K562 (cell line): ENCODE data around the gene ITGA6. TPM values are rescaled to one million over a fixed set of nuclear protein-coding genes. Genes with fewer than 3 reads are reported as not detected.

Experiments used
- ATAC-seq: fragments of 200-7000 bp; cut with Tn5 transposase; 3 replicates; pipeline ENCODE4 v1.9.1; 2020; ENCODE audit warnings: moderate library complexity
- BruUV-seq: library from RNA; stranded (reverse); fragments of 400-500 nt; replicated peaks from 2 replicates; lab custom pipeline; 2021; lab: Mats Ljungman, UMichigan
- CTCF ChIA-PET: fragments of 300-600 bp; formaldehyde crosslinking; extraction: SDS; loops from one replicate; lab custom pipeline; 2021; ENCODE audit warnings: low intra/inter-chr PET ratio; lab: Yijun Ruan, JAX
- POLR2A ChIA-PET: fragments of 300-600, 350-650 bp; sonication (Branson Sonifier 250); formaldehyde crosslinking; extraction: SDS; loops from one replicate; lab custom pipeline; 2021; ENCODE audit warnings: antibody characterized with exemption, inconsistent platforms; lab: Yijun Ruan, JAX
- DNase-seq, 4 experiments: peaks; one replicate each; pipeline versions ENCODE4 v3.0.0 to v3.0.0-alpha.2; 2011 to 2018; ENCODE audit warnings: low spot score in 3 of 4, mixed read lengths in 3 of 4; ENCODE audit errors: extremely low read depth in 1 of 4
- FAIRE-seq: peaks from 2 replicates; lab custom pipeline; 2011; peaks lifted over from hg19 to GRCh38; lab: Jason Lieb, UNC
- H2AFZ ChIP-seq: 2 replicates; pipeline ENCODE4 v1.6.0; 2011; ENCODE audit warnings: low read depth, low read length, control low read depth, inconsistent platforms
- H3K27ac ChIP-seq: fragments of 200-600 bp; 3 replicates; pipeline ENCODE4 v1.8.0; 2011; ENCODE audit warnings: low read depth, mild to moderate bottlenecking, control low read depth, inconsistent platforms, low read length, moderate library complexity, mixed read lengths; ENCODE audit errors: extremely low read depth
- H3K27me3 ChIP-seq, 2 experiments: fragments of 300-600 bp in 1 of 2; 2 replicates in 1 of 2; 3 replicates in 1 of 2; pipeline versions ENCODE4 v1.6.0 to v1.8.0; 2011; ENCODE audit warnings: inconsistent platforms in 2 of 2, low read length in 2 of 2, mild to moderate bottlenecking in 1 of 2, mixed read lengths in 1 of 2, moderate library complexity in 1 of 2; ENCODE audit not compliant: control insufficient read depth in 2 of 2, insufficient read depth in 2 of 2
- H3K36me3 ChIP-seq: fragments of 300-600 bp; 3 replicates; pipeline ENCODE4 v1.8.0; 2011; ENCODE audit warnings: mild to moderate bottlenecking, low read length, inconsistent platforms; ENCODE audit not compliant: control insufficient read depth, insufficient read depth
- H3K4me1 ChIP-seq, 2 experiments: fragments of 200-600 bp in 1 of 2; replicated peaks in 1 of 2; 2 replicates in 1 of 2; 3 replicates in 1 of 2; pipeline versions ENCODE4 v1.5.1 to v1.8.0; 2011; ENCODE audit warnings: inconsistent platforms in 2 of 2, low read length in 2 of 2, mild to moderate bottlenecking in 1 of 2, mixed read lengths in 1 of 2, moderate library complexity in 1 of 2; ENCODE audit not compliant: control insufficient read depth in 2 of 2, insufficient read depth in 2 of 2
- H3K4me2 ChIP-seq: 2 replicates; pipeline ENCODE4 v1.6.1; 2011; ENCODE audit warnings: low read length, control low read depth, inconsistent platforms, mixed read lengths; ENCODE audit not compliant: insufficient read depth
- H3K4me3 ChIP-seq: fragments of 200-600 bp; sonication (generic), shearing (Covaris generic); 2 replicates; pipeline ENCODE4 v1.5.1; 2016; ENCODE audit warnings: control low read depth, inconsistent platforms
- H3K79me2 ChIP-seq: fragments of 200-600 bp; 3 replicates; pipeline ENCODE4 v1.8.0; 2011; ENCODE audit warnings: low read length, inconsistent platforms; ENCODE audit not compliant: control insufficient read depth, insufficient read depth
- H3K9ac ChIP-seq, 2 experiments: 2 replicates each; pipeline versions ENCODE4 v1.6.0 to v1.6.1; 2011; ENCODE audit warnings: low read depth in 2 of 2, low read length in 2 of 2, control low read depth in 1 of 2, inconsistent platforms in 1 of 2, mild to moderate bottlenecking in 1 of 2, mixed read lengths in 1 of 2; ENCODE audit not compliant: insufficient read depth in 1 of 2
- H3K9me1 ChIP-seq: one replicate; pipeline ENCODE4 v1.6.0; 2011; ENCODE audit warnings: inconsistent platforms, mild to moderate bottlenecking, low read length, moderate library complexity; ENCODE audit not compliant: control insufficient read depth, insufficient read depth
- H3K9me3 ChIP-seq: replicated peaks from 2 replicates; pipeline ENCODE4 v1.5.1; 2011; ENCODE audit warnings: low read depth, low read length, inconsistent platforms; ENCODE audit not compliant: control insufficient read depth, insufficient read depth
- H4K20me1 ChIP-seq: replicated peaks from 2 replicates; pipeline ENCODE4 v1.6.1; 2011; ENCODE audit warnings: low read length, inconsistent platforms, mixed read lengths; ENCODE audit not compliant: control insufficient read depth, insufficient read depth
- RAD21 ChIP-seq, 2 experiments: fragments of 250-450 bp in 1 of 2; fragments of 450-650 bp in 1 of 2; sonication (Bioruptor Pico) in 1 of 2; formaldehyde crosslinking in 1 of 2; IDR thresholded peaks in 1 of 2; conservative IDR thresholded peaks in 1 of 2; 2 replicates each; pipeline versions ENCODE4 v1.4.0 to v1.8.0; 2020 to 2022; ENCODE audit warnings: mild to moderate bottlenecking in 2 of 2, moderate library complexity in 1 of 2
- ZNF644 ChIP-seq: fragments of 200-800 bp; sonication (Bioruptor generic); IDR thresholded peaks from 2 replicates; pipeline ENCODE4 v1.6.1; 2016; ENCODE audit warnings: low read depth, missing genetic modification characterization, missing compliant biosample characterization
- whole genome bisulfite sequencing: fragments of 100-300 bp; shearing (Covaris generic); methylation state at CpG from one replicate; pipeline ENCODE4 v1.1.6; 2016; ENCODE audit warnings: low coverage, mixed read lengths; ENCODE audit not compliant: insufficient coverage; ENCODE audit errors: missing lambda C conversion rate; 5-methylcytosine and 5-hydroxymethylcytosine counted together
- in situ Hi-C: fragments of 300-500 bp; cut with MboI; formaldehyde crosslinking; loops from 4 replicates; pipeline ENCODE4 v1.15.0; 2018; ENCODE audit warnings: inconsistent platforms, mixed read lengths
- intact Hi-C: fragments of 100-400 bp; cut with micrococcal nuclease; formaldehyde crosslinking; loops from 2 replicates; pipeline ENCODE4 v1.14.2; 2022
- polyA plus RNA-seq, 8 experiments: library from polyadenylated mRNA; depleted of rRNA in 4 of 8; stranded (reverse) in 5 of 8; unstranded in 3 of 8; fragments of >200 nt; fragmentation: Nextera tagmentation in 2 of 8; fragmentation: Illumina TruSeq in 1 of 8; extraction: Ambion mirVana in 2 of 8; extraction: Trizol in 1 of 8; gene quantifications; 2 replicates each; pipeline versions ENCODE4 v1.2.1 to v1.2.3, GENCODE V29; 2011 to 2014; ENCODE audit warnings: inconsistent platforms in 1 of 8, missing spikeins in 1 of 8
- total RNA-seq, 7 experiments: library from RNA; depleted of rRNA in 6 of 7; stranded (reverse); fragments of >200 nt in 6 of 7; fragmentation: Illumina TruSeq in 2 of 7; extraction: Trizol in 2 of 7; gene quantifications; 2 replicates each; pipeline versions ENCODE4 v1.2.1 to v1.2.3, GENCODE V29; 2011 to 2021; ENCODE audit warnings: low replicate concordance in 1 of 7
- TF ChIP-seq, protein P1 (sequence below), 2 experiments: fragments of 450-650 bp; formaldehyde crosslinking in 1 of 2; IDR thresholded peaks; 2 replicates each; pipeline versions ENCODE4 v1.4.0 to v1.6.1; 2014 to 2020; ENCODE audit warnings: mild to moderate bottlenecking in 2 of 2, borderline replicate concordance in 1 of 2, low read depth in 1 of 2
- TF ChIP-seq, protein P2 (sequence below), 3 experiments: IDR thresholded peaks in 2 of 3; conservative IDR thresholded peaks in 1 of 3; 2 replicates each; pipeline ENCODE4 v1.5.1; 2011 to 2012; ENCODE audit warnings: low read length in 3 of 3, mild to moderate bottlenecking in 3 of 3, control low read depth in 2 of 3, improper control_type of control experiment in 1 of 3, inconsistent platforms in 1 of 3, low read depth in 1 of 3, mixed read lengths in 1 of 3, moderate library complexity in 1 of 3; ENCODE audit not compliant: insufficient read depth in 2 of 3

ITGA6 gene
- total and polyA plus RNA-seq, 9 of the 15 experiments (the other 6 are each of a cell fraction or from before 2014, with no cell fraction given): 0.01 to 0.29 (median 0.05) TPM; not detected in 5

DNA sequence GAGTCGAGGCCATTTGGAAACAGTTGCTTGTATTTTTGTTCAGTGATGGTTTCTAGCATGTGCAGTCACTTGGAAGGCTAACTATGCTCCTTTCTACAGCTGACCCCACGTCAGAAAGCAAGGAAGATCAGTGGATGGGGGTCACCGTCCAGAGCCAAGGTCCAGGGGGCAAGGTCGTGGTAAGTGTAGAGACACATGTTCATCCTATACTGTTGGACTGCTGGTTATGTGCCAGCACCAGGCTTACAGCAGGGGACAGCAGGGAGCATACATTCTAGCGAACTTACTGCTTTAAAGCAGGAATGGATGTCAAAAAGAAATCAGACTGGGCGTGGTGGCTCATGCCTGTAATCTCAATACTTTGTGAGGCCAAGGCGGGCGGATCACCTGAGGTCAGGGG is 40.0 kb downstream of the ITGA6 start:
- H3K9me3 ChIP-seq: no peaks in the 10 kb centered on the region
- H3K4me1 ChIP-seq: no peaks in the 10 kb centered on the region
- peak; percentile 39 to 66; a peak in 3 of 4 replicates for TF ChIP-seq RAD21 (CRISPR knock-in tag; conservative IDR thresholded peaks at IDR 0.05 in 1 of 2, IDR thresholded peaks at IDR 0.05 in 1 of 2)
- TF ChIP-seq, protein P1, sequence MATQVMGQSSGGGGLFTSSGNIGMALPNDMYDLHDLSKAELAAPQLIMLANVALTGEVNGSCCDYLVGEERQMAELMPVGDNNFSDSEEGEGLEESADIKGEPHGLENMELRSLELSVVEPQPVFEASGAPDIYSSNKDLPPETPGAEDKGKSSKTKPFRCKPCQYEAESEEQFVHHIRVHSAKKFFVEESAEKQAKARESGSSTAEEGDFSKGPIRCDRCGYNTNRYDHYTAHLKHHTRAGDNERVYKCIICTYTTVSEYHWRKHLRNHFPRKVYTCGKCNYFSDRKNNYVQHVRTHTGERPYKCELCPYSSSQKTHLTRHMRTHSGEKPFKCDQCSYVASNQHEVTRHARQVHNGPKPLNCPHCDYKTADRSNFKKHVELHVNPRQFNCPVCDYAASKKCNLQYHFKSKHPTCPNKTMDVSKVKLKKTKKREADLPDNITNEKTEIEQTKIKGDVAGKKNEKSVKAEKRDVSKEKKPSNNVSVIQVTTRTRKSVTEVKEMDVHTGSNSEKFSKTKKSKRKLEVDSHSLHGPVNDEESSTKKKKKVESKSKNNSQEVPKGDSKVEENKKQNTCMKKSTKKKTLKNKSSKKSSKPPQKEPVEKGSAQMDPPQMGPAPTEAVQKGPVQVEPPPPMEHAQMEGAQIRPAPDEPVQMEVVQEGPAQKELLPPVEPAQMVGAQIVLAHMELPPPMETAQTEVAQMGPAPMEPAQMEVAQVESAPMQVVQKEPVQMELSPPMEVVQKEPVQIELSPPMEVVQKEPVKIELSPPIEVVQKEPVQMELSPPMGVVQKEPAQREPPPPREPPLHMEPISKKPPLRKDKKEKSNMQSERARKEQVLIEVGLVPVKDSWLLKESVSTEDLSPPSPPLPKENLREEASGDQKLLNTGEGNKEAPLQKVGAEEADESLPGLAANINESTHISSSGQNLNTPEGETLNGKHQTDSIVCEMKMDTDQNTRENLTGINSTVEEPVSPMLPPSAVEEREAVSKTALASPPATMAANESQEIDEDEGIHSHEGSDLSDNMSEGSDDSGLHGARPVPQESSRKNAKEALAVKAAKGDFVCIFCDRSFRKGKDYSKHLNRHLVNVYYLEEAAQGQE (IDR thresholded peaks at IDR 0.05; ENCODE audit: borderline replicate concordance): peak; percentile 30; the same call in 1 of the 2 replicates
- TF ChIP-seq, protein P1 (CRISPR knock-in tag; IDR thresholded peaks at IDR 0.05; ENCODE audit: low read depth): no peak
- TF ChIP-seq ZNF644 (tag): no peak
- TF ChIP-seq, protein P2, sequence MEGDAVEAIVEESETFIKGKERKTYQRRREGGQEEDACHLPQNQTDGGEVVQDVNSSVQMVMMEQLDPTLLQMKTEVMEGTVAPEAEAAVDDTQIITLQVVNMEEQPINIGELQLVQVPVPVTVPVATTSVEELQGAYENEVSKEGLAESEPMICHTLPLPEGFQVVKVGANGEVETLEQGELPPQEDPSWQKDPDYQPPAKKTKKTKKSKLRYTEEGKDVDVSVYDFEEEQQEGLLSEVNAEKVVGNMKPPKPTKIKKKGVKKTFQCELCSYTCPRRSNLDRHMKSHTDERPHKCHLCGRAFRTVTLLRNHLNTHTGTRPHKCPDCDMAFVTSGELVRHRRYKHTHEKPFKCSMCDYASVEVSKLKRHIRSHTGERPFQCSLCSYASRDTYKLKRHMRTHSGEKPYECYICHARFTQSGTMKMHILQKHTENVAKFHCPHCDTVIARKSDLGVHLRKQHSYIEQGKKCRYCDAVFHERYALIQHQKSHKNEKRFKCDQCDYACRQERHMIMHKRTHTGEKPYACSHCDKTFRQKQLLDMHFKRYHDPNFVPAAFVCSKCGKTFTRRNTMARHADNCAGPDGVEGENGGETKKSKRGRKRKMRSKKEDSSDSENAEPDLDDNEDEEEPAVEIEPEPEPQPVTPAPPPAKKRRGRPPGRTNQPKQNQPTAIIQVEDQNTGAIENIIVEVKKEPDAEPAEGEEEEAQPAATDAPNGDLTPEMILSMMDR (IDR thresholded peaks at IDR 0.05 in 2 of 3, conservative IDR thresholded peaks at IDR 0.05 in 1 of 3; ENCODE audit: insufficient read depth in 2 of 3, low read depth in 1 of 3, low read length in 3 of 3): peak; percentile 40 to 65 (median 49); a peak in 4 of 6 replicates
- no peaks in the 10 kb centered on the region for H3K79me2 ChIP-seq
- H3K9ac ChIP-seq: no peak overlapping the region
- H3K4me2 ChIP-seq: no peak overlapping the region
- BruUV-seq: no TSS peak
- no peak overlapping the region for H2AFZ ChIP-seq
- no peaks in the 10 kb centered on the region for H4K20me1 ChIP-seq
- no peak overlapping the region for H3K4me3 ChIP-seq
- intact Hi-C loops (loop anchor here (5.0 to 10.0 kb wide), 4 partner anchors 183 to 895 kb away; no protein-coding TSS in a partner anchor), in situ Hi-C loops (loop anchor here (25.0 kb wide), 1 partner anchor 880 kb away; no protein-coding TSS in a partner anchor)
- FAIRE-seq: no peak
- POLR2A ChIA-PET: interaction anchor here (1.7 kb wide), 1 partner anchor 338 kb away, joined by 3 read pairs; no protein-coding TSS in a partner anchor
- no peaks in the 10 kb centered on the region for H3K36me3 ChIP-seq
- H3K27ac ChIP-seq: no peak overlapping the region
- CTCF ChIA-PET: interaction anchor here (1.1 to 1.2 kb wide), 2 partner anchors 243 to 764 kb away, joined by 3 to 5 read pairs; no protein-coding TSS in a partner anchor
- peak; percentile 64 for ATAC-seq
- DNase-seq: peak in 2 of 4 experiments; percentile 21 to 34
- H3K9me1 ChIP-seq: no peaks in the 10 kb centered on the region
- H3K27me3 ChIP-seq: peaks cover 16 to 19% of the 10 kb centered on the region in 2 experiments; a peak in 4 of 5 replicates
- 1% methylated on average over 8 of the region's 8 CpGs for WGBS
